Astrocyte (in vitro differentiated cells and primary cell): Measurements from ENCODE around the gene TYSND1. TPM values are rescaled to one million over a fixed set of nuclear protein-coding genes. Genes with fewer than 3 reads are reported as not detected.

ENCODE experiments used
- DNase-seq: peaks from one replicate; pipeline ENCODE4 v3.0.0-alpha.2; 2010; ENCODE audit warnings: low read depth
- FAIRE-seq: peaks from 2 replicates; lab custom pipeline; 2011; peaks lifted over from hg19 to GRCh38; lab: Jason Lieb, UNC
- H2AFZ ChIP-seq: 2 replicates; pipeline ENCODE4 v1.6.0; 2012; ENCODE audit warnings: low read depth, low read length, inconsistent platforms
- H3K27ac ChIP-seq: 2 replicates; pipeline ENCODE4 v1.5.1; 2011; ENCODE audit warnings: low read depth, low read length, inconsistent platforms
- H3K27me3 ChIP-seq: 2 replicates; pipeline ENCODE4 v1.6.0; 2011; ENCODE audit warnings: low read length, inconsistent platforms; ENCODE audit not compliant: insufficient read depth
- H3K36me3 ChIP-seq: 2 replicates; pipeline ENCODE4 v1.5.1; 2011; ENCODE audit warnings: low read length, inconsistent platforms; ENCODE audit not compliant: insufficient read depth
- H3K4me1 ChIP-seq: 2 replicates; pipeline ENCODE4 v1.5.1; 2011; ENCODE audit warnings: low read length, inconsistent platforms; ENCODE audit not compliant: insufficient read depth
- H3K4me2 ChIP-seq: 2 replicates; pipeline ENCODE4 v1.6.0; 2012; ENCODE audit warnings: low read length, inconsistent platforms
- H3K4me3 ChIP-seq: 2 replicates; pipeline ENCODE4 v1.5.1; 2011; ENCODE audit warnings: low read depth, mild to moderate bottlenecking, low read length, inconsistent platforms; ENCODE audit not compliant: insufficient read depth
- H3K79me2 ChIP-seq: 2 replicates; pipeline ENCODE4 v1.6.0; 2012; ENCODE audit warnings: mild to moderate bottlenecking, low read length, inconsistent platforms; ENCODE audit not compliant: insufficient read depth
- H3K9ac ChIP-seq: 2 replicates; pipeline ENCODE4 v1.6.0; 2012; ENCODE audit warnings: mild to moderate bottlenecking, low read length, inconsistent platforms
- H3K9me3 ChIP-seq: 2 replicates; pipeline ENCODE4 v1.5.1; 2012; ENCODE audit warnings: low read depth, mild to moderate bottlenecking, low read length, inconsistent platforms; ENCODE audit not compliant: insufficient read depth
- H4K20me1 ChIP-seq: 2 replicates; pipeline ENCODE4 v1.6.0; 2012; ENCODE audit warnings: low read length, inconsistent platforms; ENCODE audit not compliant: insufficient read depth
- H3K27ac Mint-ChIP-seq: one replicate; pipeline ENCODE4 v1.8.0; 2021; ENCODE audit warnings: mild to moderate bottlenecking, mixed read lengths; ENCODE audit not compliant: unreplicated experiment
- H3K27me3 Mint-ChIP-seq: one replicate; pipeline ENCODE4 v1.8.0; 2021; ENCODE audit warnings: low read depth, mixed read lengths; ENCODE audit not compliant: unreplicated experiment
- H3K36me3 Mint-ChIP-seq: one replicate; pipeline ENCODE4 v1.8.0; 2021; ENCODE audit warnings: low read depth, mixed read lengths; ENCODE audit not compliant: unreplicated experiment
- H3K4me1 Mint-ChIP-seq: one replicate; pipeline ENCODE4 v1.8.0; 2021; ENCODE audit warnings: low read depth, mixed read lengths; ENCODE audit not compliant: unreplicated experiment
- H3K4me3 Mint-ChIP-seq: one replicate; pipeline ENCODE4 v1.8.0; 2021; ENCODE audit warnings: mild to moderate bottlenecking, moderate library complexity, mixed read lengths; ENCODE audit not compliant: unreplicated experiment
- H3K9me3 Mint-ChIP-seq: one replicate; pipeline ENCODE4 v1.8.0; 2021; ENCODE audit warnings: mild to moderate bottlenecking, mixed read lengths; ENCODE audit not compliant: unreplicated experiment
- EZH2 ChIP-seq: IDR thresholded peaks from 2 replicates; pipeline ENCODE4 v1.6.1; 2012; ENCODE audit warnings: mild to moderate bottlenecking, low read length, inconsistent platforms; ENCODE audit not compliant: insufficient read depth
- total RNA-seq: library from RNA; stranded (reverse); gene quantifications from 2 replicates; pipeline ENCODE4 v1.2.1, GENCODE V29; 2021
- TF ChIP-seq, protein P1 (sequence below): IDR thresholded peaks from 2 replicates; pipeline ENCODE4 v1.5.1; 2011; ENCODE audit warnings: low read depth, mild to moderate bottlenecking, inconsistent platforms, low read length, moderate library complexity; ENCODE audit not compliant: insufficient read depth

Gene TYSND1
- total RNA-seq, 1 donor from 2014 or later, result 8.9 TPM

DNA sequence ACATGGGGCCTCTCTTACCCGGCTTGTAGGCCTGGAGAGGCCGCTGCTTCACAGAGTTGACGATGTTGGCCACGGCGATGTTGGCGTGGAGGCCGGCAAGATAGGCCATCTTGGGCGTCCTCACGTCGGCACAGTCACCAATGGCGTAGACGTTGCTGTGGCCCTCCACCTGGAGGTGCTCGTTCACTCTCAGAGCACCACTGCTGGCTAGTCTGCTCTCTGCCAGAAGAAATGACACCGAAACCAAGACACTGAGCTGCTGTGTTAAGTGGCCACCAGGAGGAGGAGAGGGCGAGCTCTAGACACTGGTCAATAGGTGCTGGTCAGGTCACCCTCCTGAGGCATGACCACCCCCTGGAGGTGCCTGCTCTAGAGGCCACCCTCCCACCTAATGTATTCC lies 31.6 kb downstream of the TYSND1 start:
- Mint-ChIP-seq H3K9me3 (peaks cover 2% of the 10 kb centered on the region), H3K4me1 (peaks cover 5% of the 10 kb centered on the region), H3K36me3 (peaks cover 25% of the 10 kb centered on the region), H3K27me3 (peaks cover 2% of the 10 kb centered on the region), H3K27ac (no peak overlapping the region), H3K4me3 (no peak overlapping the region)
- Histone ChIP-seq H4K20me1 (peaks cover 12% of the 10 kb centered on the region), H2AFZ (no peak overlapping the region), H3K4me2 (no peak overlapping the region), H3K27ac (no peak overlapping the region), H3K4me3 (no peak overlapping the region), H3K79me2 (no peaks in the 10 kb centered on the region), H3K36me3 (no peaks in the 10 kb centered on the region), H3K4me1 (no peaks in the 10 kb centered on the region), H3K9ac (no peak overlapping the region), H3K9me3 (no peaks in the 10 kb centered on the region), H3K27me3 (no peaks in the 10 kb centered on the region)
- TF ChIP-seq, protein P1, sequence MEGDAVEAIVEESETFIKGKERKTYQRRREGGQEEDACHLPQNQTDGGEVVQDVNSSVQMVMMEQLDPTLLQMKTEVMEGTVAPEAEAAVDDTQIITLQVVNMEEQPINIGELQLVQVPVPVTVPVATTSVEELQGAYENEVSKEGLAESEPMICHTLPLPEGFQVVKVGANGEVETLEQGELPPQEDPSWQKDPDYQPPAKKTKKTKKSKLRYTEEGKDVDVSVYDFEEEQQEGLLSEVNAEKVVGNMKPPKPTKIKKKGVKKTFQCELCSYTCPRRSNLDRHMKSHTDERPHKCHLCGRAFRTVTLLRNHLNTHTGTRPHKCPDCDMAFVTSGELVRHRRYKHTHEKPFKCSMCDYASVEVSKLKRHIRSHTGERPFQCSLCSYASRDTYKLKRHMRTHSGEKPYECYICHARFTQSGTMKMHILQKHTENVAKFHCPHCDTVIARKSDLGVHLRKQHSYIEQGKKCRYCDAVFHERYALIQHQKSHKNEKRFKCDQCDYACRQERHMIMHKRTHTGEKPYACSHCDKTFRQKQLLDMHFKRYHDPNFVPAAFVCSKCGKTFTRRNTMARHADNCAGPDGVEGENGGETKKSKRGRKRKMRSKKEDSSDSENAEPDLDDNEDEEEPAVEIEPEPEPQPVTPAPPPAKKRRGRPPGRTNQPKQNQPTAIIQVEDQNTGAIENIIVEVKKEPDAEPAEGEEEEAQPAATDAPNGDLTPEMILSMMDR, result no peak
- no peak for TF ChIP-seq EZH2
- DNase-seq, result no peak
- no peak for FAIRE-seq

- no peak overlapping the region for H3K4me2 ChIP-seq
- H3K79me2 ChIP-seq, result no peaks in the 10 kb centered on the region
- H3K9ac ChIP-seq, result no peak overlapping the region
- DNase-seq (no peak), FAIRE-seq (no peak)
- Mint-ChIP-seq H3K4me1 (peaks cover 5% of the 10 kb centered on the region), H3K9me3 (no peaks in the 10 kb centered on the region), H3K27ac (peak overlapping the region; percentile 4), H3K4me3 (no peak overlapping the region), H3K27me3 (no peaks in the 10 kb centered on the region), H3K36me3 (peaks cover 15% of the 10 kb centered on the region)
- no peaks in the 10 kb centered on the region for H3K27me3 ChIP-seq
- H3K36me3 ChIP-seq, result peaks cover 2% of the 10 kb centered on the region
- no peaks in the 10 kb centered on the region for H3K9me3 ChIP-seq
- H4K20me1 ChIP-seq, result peaks cover 12% of the 10 kb centered on the region
- H3K4me1 ChIP-seq, result no peaks in the 10 kb centered on the region
- no peak overlapping the region for H3K27ac ChIP-seq
- no peak overlapping the region for H3K4me3 ChIP-seq
- no peak overlapping the region for H2AFZ ChIP-seq
- TF ChIP-seq, protein P1, result no peak
- no peak for TF ChIP-seq EZH2
Observed at GRCh38 chr10:70112071-70112470, 34.4 kb downstream of the TYSND1 start.

- Mint-ChIP-seq H3K4me3 (no peak overlapping the region), H3K4me1 (peaks cover 5% of the 10 kb centered on the region), H3K36me3 (peaks cover 11% of the 10 kb centered on the region), H3K27ac (no peak overlapping the region), H3K9me3 (no peaks in the 10 kb centered on the region), H3K27me3 (no peaks in the 10 kb centered on the region)
- Histone ChIP-seq H3K27me3 (no peaks in the 10 kb centered on the region), H3K36me3 (peaks cover 2% of the 10 kb centered on the region), H3K27ac (no peak overlapping the region), H3K9ac (no peak overlapping the region), H3K4me3 (no peak overlapping the region), H3K4me2 (no peak overlapping the region), H3K4me1 (no peaks in the 10 kb centered on the region), H2AFZ (no peak overlapping the region), H4K20me1 (peaks cover 8% of the 10 kb centered on the region), H3K79me2 (no peaks in the 10 kb centered on the region), H3K9me3 (no peaks in the 10 kb centered on the region)
- DNase-seq (no peak), FAIRE-seq (no peak)
- TF ChIP-seq, protein P1, result no peak
- TF ChIP-seq EZH2, result no peak
Observed at GRCh38 chr10:70111496-70111895, 35.0 kb downstream of the TYSND1 start.
